Kidney epithelial cell (primary cell): ENCODE results near the gene CDKAL1. TPM values are rescaled to one million over a fixed set of nuclear protein-coding genes. Genes with fewer than 3 reads are reported as not detected.

Source experiments
- DNase-seq: peaks from one replicate; pipeline ENCODE4 v3.0.0-alpha.2; 2010; ENCODE audit warnings: low read depth
- H3K27me3 ChIP-seq: 2 replicates; pipeline ENCODE4 v1.6.0; 2011; ENCODE audit warnings: low read length; ENCODE audit not compliant: control insufficient read depth, insufficient read depth
- H3K36me3 ChIP-seq: 2 replicates; pipeline ENCODE4 v1.5.1; 2011; ENCODE audit warnings: low read length; ENCODE audit not compliant: control insufficient read depth, insufficient read depth
- H3K4me3 ChIP-seq: 2 replicates; pipeline ENCODE4 v1.5.1; 2011; ENCODE audit warnings: low read depth, mild to moderate bottlenecking, control low read depth, low read length
- total RNA-seq: library from RNA; depleted of rRNA; stranded (reverse); fragments of >200 nt; gene quantifications from 2 replicates; pipeline ENCODE4 v1.2.3, GENCODE V29; 2015
- TF ChIP-seq, protein P1 (sequence below): IDR thresholded peaks from 2 replicates; pipeline ENCODE4 v1.5.1; 2011; ENCODE audit warnings: mild to moderate bottlenecking, moderate library complexity, low read length, control low read depth, inconsistent platforms; ENCODE audit not compliant: insufficient read depth, poor library complexity, severe bottlenecking

Gene CDKAL1
- total RNA-seq, 1 donor from 2014 or later = 15.0 TPM

DNA sequence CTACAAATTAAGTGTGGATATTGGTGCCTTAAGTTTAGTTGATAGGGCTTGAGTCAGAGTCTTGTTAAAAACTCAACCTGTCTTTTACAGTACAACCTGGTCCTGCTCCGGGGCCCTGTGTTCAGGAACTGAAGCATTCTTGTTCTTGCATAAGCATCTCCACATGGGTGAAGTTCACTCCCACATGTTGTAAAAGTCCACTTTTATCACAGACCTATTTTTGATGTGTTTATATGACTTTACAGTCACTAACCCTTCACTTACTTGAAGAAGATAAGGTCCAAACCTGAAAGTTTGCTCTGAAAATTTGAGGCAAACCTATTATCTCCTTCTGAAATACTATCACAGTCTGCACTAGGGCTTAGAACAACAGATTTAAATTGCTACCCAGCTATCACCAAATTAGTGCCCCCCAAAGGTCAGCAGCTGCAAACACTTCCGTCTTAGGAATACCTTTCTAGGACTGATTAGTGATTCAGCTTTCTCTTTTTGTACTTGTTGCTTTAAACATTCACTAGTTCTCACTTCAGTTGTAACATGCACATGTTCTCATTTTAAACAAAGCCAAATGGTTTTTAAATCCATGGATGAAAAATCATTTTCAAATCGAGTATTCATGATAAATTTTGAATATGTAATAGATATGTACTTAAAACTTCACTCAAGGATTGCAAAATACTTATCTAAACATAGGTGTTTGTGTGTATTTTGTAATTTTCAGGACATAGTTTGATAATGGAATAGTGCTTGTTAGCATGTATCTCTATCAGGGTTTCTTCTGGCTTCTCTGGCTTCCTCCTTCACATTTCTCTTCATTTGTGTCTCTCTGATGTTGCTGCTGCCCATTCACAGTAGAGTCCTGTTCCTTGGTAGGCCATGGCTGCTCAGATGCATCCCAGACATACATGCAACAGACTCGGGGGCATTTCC lies 589.5 kb downstream of the CDKAL1 start:
- Histone ChIP-seq H3K36me3 (no peaks in the 10 kb centered on the region), H3K4me3 (no peak overlapping the region), H3K27me3 (no peaks in the 10 kb centered on the region)
- TF ChIP-seq, protein P1, sequence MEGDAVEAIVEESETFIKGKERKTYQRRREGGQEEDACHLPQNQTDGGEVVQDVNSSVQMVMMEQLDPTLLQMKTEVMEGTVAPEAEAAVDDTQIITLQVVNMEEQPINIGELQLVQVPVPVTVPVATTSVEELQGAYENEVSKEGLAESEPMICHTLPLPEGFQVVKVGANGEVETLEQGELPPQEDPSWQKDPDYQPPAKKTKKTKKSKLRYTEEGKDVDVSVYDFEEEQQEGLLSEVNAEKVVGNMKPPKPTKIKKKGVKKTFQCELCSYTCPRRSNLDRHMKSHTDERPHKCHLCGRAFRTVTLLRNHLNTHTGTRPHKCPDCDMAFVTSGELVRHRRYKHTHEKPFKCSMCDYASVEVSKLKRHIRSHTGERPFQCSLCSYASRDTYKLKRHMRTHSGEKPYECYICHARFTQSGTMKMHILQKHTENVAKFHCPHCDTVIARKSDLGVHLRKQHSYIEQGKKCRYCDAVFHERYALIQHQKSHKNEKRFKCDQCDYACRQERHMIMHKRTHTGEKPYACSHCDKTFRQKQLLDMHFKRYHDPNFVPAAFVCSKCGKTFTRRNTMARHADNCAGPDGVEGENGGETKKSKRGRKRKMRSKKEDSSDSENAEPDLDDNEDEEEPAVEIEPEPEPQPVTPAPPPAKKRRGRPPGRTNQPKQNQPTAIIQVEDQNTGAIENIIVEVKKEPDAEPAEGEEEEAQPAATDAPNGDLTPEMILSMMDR = no peak
- no peak for DNase-seq

DNA sequence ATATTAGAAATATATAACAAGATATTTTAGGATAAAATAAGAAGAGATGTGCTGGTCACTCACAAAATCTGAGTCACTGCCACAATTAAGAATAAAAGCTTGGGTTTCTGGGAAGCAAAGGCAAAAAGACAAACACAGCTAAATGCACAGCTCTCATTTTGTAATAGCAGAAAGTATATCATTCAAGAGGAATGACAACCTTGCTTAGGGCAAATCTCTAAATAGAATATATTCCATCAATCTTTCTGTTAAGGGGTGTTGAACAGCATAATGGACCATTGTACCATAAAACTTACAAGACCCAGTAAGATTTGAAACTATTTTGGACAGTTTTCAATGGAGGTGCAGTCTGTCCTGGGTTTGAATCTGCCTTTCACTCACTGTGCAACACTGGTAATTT lies 594.3 kb downstream of the CDKAL1 start:
- Histone ChIP-seq H3K27me3 (no peaks in the 10 kb centered on the region), H3K36me3 (no peaks in the 10 kb centered on the region), H3K4me3 (no peak overlapping the region)
- TF ChIP-seq, protein P1 = no peak
- no peak for DNase-seq

DNA sequence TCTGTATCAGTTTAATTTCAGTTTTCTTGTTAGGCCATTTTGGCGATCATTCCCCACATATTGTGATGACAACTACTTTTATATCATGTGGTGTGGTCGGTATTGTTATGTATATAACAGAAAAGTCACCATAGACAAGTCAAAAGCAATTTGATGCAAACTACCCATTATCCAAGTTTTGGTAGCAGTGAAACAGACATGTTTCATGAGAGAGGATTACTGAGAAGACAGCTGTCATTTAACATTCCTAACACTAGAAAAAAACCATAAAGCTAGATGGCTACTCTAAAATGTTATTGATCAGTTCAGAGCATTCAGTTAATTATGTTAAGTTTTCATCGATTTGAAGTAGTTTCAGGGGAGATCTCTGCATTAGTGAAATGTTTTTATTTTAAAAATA lies 597.1 kb downstream of the CDKAL1 start:
- no peaks in the 10 kb centered on the region for H3K36me3 ChIP-seq
- no peak for DNase-seq
- TF ChIP-seq, protein P1 = no peak

DNA sequence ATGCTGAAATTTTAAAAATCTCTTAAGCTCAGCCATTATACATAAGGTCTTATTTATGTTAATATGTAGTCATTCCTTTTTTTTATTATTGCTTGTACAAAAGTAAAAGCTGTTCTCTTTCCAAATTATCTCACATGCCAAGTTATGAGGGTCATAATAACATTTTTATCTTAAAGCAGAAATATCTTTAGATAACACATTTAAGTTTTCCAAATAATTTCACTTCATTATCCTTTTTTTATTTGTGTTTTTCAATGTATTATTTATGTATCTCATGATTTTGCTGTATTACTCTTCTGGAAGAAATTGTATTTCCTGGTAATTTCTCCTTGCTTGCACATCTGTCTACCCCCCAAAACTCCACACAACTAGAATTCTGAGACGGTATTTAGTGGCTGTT lies 598.2 kb downstream of the CDKAL1 start:
- Histone ChIP-seq H3K27me3 (no peaks in the 10 kb centered on the region), H3K4me3 (no peak overlapping the region), H3K36me3 (no peaks in the 10 kb centered on the region)
- no peak for DNase-seq
- TF ChIP-seq, protein P1 = no peak

More for the DNA sequence above, 597.1 kb downstream of the CDKAL1 start:
- Histone ChIP-seq H3K4me3 (no peak overlapping the region), H3K27me3 (no peaks in the 10 kb centered on the region)

DNA sequence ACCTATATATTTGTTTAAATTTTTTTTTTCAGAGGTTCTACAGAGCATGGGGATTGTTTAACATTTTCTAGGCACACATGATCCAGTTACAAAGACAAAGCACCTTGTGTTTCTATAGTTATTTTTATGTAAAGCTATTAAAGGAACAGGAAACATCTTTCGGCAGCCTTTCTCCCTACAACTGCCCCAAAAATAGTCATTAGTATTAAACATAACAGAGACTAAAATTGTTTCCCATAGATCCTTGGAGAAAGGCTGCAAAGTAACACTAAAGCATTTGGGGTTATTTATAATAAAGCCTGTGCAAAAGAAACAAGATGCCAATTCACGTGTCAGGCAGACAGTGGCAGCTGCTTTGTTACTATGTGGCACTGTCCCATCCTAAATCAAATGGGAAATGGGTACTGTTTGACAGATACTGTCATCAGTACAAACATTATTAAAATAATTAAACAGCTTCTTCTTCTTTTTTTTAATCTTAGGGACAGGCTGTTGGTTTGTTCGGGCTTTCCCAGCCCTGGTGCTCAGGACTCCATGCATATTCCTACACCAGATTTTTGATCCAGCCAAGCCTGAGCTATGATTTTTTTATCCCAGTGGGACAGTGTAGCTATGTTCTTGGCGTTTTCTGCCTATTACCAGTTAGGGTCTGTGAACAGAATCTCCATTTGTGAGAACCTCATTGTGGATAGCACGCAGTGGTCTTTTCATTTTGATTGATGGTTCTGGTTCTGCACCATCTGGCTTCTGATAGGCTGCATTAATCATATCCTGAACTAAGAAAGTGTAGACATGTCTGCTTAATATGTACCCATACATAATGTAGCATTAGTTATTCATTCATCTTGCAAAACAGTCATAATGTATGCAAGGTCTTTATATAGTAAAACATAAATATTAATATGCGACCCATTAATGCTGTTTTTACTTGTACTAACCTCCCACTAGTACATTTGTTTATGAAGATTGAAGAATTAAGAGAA lies 598.9 kb downstream of the CDKAL1 start:
- Histone ChIP-seq H3K4me3 (no peak overlapping the region), H3K36me3 (no peaks in the 10 kb centered on the region), H3K27me3 (no peaks in the 10 kb centered on the region)
- no peak for DNase-seq
- TF ChIP-seq, protein P1 = no peak
